Body of pancreas (tissue), 4 donors: ENCODE results near the gene TMEM260. TPM values are rescaled to one million over a fixed set of nuclear protein-coding genes. Genes with fewer than 3 reads are reported as not detected.

Experiments
- ATAC-seq: fragments of 150-250 bp; one replicate; pipeline ENCODE4 v1.9.1; 2016
- DNase-seq, 4 donors: peaks; one replicate each; pipeline ENCODE4 v3.0.0-alpha.2; 2019
- H3K27ac ChIP-seq, 4 donors: fragments of 200-600 bp; sonication (generic); 1 replicate in 3 of 4; 2 replicates in 1 of 4; pipeline versions ENCODE4 v1.5.1 to v1.6.1; 2016 to 2019; ENCODE audit warnings: mild to moderate bottlenecking in 1 of 4, mixed read lengths in 1 of 4, moderate library complexity in 1 of 4
- H3K27me3 ChIP-seq, 2 donors: fragments of 200-600 bp; sonication (generic); one replicate each; pipeline ENCODE4 v1.6.0; 2016; ENCODE audit warnings: mild to moderate bottlenecking in 1 of 2
- H3K36me3 ChIP-seq, 2 donors: fragments of 200-600 bp; sonication (generic); replicated peaks in 1 of 2; 2 replicates each; pipeline ENCODE4 v1.5.1; 2016; ENCODE audit warnings: low read depth in 2 of 2; ENCODE audit not compliant: insufficient read depth in 1 of 2
- H3K4me1 ChIP-seq: fragments of 200-600 bp; sonication (generic); one replicate; pipeline ENCODE4 v1.6.0; 2016
- H3K4me3 ChIP-seq, 2 donors: fragments of 200-600 bp; sonication (generic); 1 replicate in 1 of 2; 2 replicates in 1 of 2; pipeline ENCODE4 v1.5.1; 2016 to 2019
- H3K9me3 ChIP-seq, 3 donors: fragments of 200-600 bp; sonication (generic); 1 replicate in 2 of 3; 2 replicates in 1 of 3; pipeline ENCODE4 v1.5.1; 2016
- CTCF ChIP-seq, 7 experiments: fragments of 450-650 bp in 4 of 7; fragments of 200-600 bp in 3 of 7; sonication (generic) in 3 of 7; IDR thresholded peaks; one replicate each; pipeline ENCODE4 v1.5.1; 2016 to 2019; ENCODE audit warnings: antibody characterized with exemption in 7 of 7
- POLR2A ChIP-seq, 3 donors: fragments of 450-650 bp; IDR thresholded peaks; one replicate each; pipeline ENCODE4 v1.6.1; 2016; ENCODE audit warnings: antibody characterized with exemption in 3 of 3, mild to moderate bottlenecking in 2 of 3
- WGBS, 2 donors: methylation state at CpG; one replicate each; pipeline ENCODE4 v1.1.5; 2017; 5-methylcytosine and 5-hydroxymethylcytosine counted together
- intact Hi-C: fragments of 100-400 bp; cut with DNase I; formaldehyde crosslinking; loops from one replicate; pipeline ENCODE4 v1.15.1; 2023
- total RNA-seq, 2 donors: library from RNA; depleted of rRNA; stranded (reverse); fragments of >200 nt; gene quantifications; one replicate each; pipeline ENCODE4 v1.1.0, GENCODE V29; 2016

The TMEM260 gene
- total RNA-seq, 2 donors from 2014 or later, result 15.8 to 18.4 TPM

- H3K9me3 ChIP-seq, result no peaks in the 10 kb centered on the region
- intact Hi-C loops, result no loop called here
These were observed 71.4 kb downstream of the TMEM260 start for GRCh38 chr14:56650979-56651378.

GRCh38 chr14:56657604-56658003 is 78.0 kb downstream of the TMEM260 start:
- H3K27ac ChIP-seq, result no peak overlapping the region
- H3K9me3 ChIP-seq, result no peaks in the 10 kb centered on the region
- intact Hi-C loops, result no loop called here
- peaks cover 10% of the 10 kb centered on the region for H3K4me1 ChIP-seq
- no peaks in the 10 kb centered on the region for H3K36me3 ChIP-seq
- H3K27me3 ChIP-seq, result no peaks in the 10 kb centered on the region
- no peak overlapping the region for H3K4me3 ChIP-seq
- TF ChIP-seq POLR2A (IDR thresholded peaks at IDR 0.05), result no peak
- no peak for TF ChIP-seq CTCF (IDR thresholded peaks at IDR 0.05)
- DNase-seq, result no peak
- ATAC-seq, result no peak
- 73 to 78% methylated on average over 2 of the region's 2 CpGs for whole genome bisulfite sequencing, 2 donors

More at GRCh38 chr14:56650979-56651378, 71.4 kb downstream of the TMEM260 start:
- Histone ChIP-seq H3K4me1 (no peaks in the 10 kb centered on the region), H3K27me3 (no peaks in the 10 kb centered on the region), H3K27ac (no peak overlapping the region), H3K36me3 (no peaks in the 10 kb centered on the region), H3K4me3 (no peak overlapping the region)
- DNase-seq (no peak), ATAC-seq (no peak)
- TF ChIP-seq POLR2A (IDR thresholded peaks at IDR 0.05), result no peak

GRCh38 chr14:56659378-56659777 is 79.8 kb downstream of the TMEM260 start:
- Histone ChIP-seq H3K4me1 (peaks cover 10% of the 10 kb centered on the region), H3K4me3 (no peak overlapping the region), H3K27me3 (no peaks in the 10 kb centered on the region), H3K27ac (no peak overlapping the region), H3K9me3 (no peaks in the 10 kb centered on the region), H3K36me3 (no peaks in the 10 kb centered on the region)
- no peak for TF ChIP-seq POLR2A (IDR thresholded peaks at IDR 0.05)
- TF ChIP-seq CTCF (IDR thresholded peaks at IDR 0.05), result no peak
- DNase-seq (no peak), ATAC-seq (no peak)
- 50 to 55% methylated on average over 8 of the region's 8 CpGs for WGBS, 2 donors
- intact Hi-C loops, result no loop called here

- DNase-seq, result no peak
- ATAC-seq, result peak; percentile 52
- Histone ChIP-seq H3K27ac (no peak overlapping the region), H3K9me3 (no peaks in the 10 kb centered on the region), H3K36me3 (no peaks in the 10 kb centered on the region), H3K4me3 (no peak overlapping the region), H3K27me3 (no peaks in the 10 kb centered on the region), H3K4me1 (peaks cover 10% of the 10 kb centered on the region)
- TF ChIP-seq POLR2A (IDR thresholded peaks at IDR 0.05), result no peak
- TF ChIP-seq CTCF (IDR thresholded peaks at IDR 0.05), result peak in 6 of 7 experiments; percentile 54 to 82 (median 78)
- WGBS, 2 donors, result 23 to 25% methylated on average over 7 of the region's 7 CpGs
- intact Hi-C loops, result no loop called here
These were observed 80.5 kb downstream of the TMEM260 start for GRCh38 chr14:56659964-56660551.

GRCh38 chr14:56660677-56661389 is 81.2 kb downstream of the TMEM260 start:
- intact Hi-C loops, result no loop called here
- TF ChIP-seq CTCF (IDR thresholded peaks at IDR 0.05) (no peak), POLR2A (IDR thresholded peaks at IDR 0.05) (no peak)
- no peaks in the 10 kb centered on the region for H3K36me3 ChIP-seq
- no peaks in the 10 kb centered on the region for H3K27me3 ChIP-seq
- no peak for ATAC-seq
- DNase-seq, result no peak
- no peak overlapping the region for H3K27ac ChIP-seq
- peaks cover 10% of the 10 kb centered on the region for H3K4me1 ChIP-seq
- no peak overlapping the region for H3K4me3 ChIP-seq
- no peaks in the 10 kb centered on the region for H3K9me3 ChIP-seq
- 64 to 74% methylated on average over 6 of the region's 6 CpGs for WGBS, 2 donors
